ENCODE results near the gene IER3IP1.

DNA sequence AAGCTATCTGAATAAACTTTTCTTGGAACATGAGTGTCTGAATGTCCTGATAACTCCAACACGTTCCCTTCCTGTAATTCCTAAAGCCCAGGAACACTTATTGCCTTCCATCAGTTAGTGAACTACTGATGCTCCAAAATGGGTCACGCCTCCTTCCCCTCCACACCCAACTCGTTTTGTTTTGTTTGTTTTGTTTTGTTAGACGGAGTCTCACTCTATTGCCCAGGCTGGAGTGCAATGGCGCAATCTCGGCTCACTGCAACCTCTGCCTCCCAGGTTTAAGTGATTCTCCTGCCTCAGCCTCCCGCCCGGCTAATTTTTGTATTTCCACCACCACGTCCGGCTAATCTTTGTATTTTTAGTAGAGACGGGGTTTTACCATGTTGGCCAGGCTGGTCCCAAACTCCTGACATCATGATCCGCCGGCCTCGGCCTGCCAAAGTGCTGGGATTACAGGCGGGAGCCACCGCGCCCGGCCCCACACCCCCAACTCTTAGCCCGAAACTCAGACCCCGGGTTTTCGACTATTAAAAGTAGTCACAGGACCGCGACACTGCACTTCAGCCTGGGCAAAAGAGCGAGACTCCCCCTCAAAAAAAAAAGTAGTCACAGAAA is 774 bp downstream of the IER3IP1 start:
- TF ChIP-seq, protein P1, sequence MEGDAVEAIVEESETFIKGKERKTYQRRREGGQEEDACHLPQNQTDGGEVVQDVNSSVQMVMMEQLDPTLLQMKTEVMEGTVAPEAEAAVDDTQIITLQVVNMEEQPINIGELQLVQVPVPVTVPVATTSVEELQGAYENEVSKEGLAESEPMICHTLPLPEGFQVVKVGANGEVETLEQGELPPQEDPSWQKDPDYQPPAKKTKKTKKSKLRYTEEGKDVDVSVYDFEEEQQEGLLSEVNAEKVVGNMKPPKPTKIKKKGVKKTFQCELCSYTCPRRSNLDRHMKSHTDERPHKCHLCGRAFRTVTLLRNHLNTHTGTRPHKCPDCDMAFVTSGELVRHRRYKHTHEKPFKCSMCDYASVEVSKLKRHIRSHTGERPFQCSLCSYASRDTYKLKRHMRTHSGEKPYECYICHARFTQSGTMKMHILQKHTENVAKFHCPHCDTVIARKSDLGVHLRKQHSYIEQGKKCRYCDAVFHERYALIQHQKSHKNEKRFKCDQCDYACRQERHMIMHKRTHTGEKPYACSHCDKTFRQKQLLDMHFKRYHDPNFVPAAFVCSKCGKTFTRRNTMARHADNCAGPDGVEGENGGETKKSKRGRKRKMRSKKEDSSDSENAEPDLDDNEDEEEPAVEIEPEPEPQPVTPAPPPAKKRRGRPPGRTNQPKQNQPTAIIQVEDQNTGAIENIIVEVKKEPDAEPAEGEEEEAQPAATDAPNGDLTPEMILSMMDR (IDR thresholded peaks at IDR 0.05), result no peak
- TF ChIP-seq ZFX (IDR thresholded peaks at IDR 0.05; ENCODE audit: borderline replicate concordance), result no peak

Measured in 22Rv1 (cell line).